Measurements from ENCODE around the gene IFT20.
A peak's percentile ranks its signal among the peaks of the same experiment; 100 is the strongest.

IFT20 gene

DNA sequence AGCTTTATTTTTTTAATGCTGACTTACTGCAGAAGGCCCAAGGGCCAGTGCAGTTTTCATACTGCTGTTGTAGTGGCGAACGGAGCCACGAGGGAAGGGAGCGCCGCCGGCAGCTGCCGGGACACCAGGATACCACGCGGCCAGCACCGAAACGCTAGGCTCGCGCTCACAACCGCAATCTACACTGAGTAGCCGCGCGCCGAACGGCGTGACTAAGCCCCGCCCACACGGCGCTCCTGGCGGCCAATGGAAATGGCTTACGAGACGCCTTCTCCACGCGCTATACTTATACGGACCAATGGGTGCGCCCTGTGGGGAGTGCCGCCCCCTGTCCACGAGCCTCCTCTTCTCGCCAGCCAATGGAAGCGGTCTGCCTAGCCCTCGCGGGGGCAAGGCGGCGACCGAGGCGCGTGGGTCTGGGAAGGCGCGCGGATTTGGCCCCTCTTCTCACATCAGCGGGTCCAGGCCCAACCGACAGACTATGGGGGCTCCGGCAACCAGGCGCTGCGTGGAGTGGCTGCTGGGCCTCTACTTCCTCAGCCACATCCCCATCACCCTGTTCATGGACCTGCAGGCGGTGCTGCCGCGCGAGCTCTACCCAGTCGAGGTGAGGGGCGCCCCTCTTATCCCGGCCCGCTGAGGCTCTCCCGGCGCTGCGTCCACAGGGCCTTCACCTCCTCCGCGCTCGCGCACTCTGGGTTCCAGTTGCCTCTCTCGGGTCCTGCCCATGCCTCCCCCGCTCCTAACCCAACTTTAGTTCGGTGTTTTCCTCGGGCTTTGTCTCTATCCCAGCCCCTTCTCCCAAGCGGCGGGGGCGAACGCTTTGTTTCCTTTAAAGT lies 16.3 kb downstream of the IFT20 start, which contains the start of gene TMEM97:
TMEM97 (plus strand) TSS at position 442 of the 839 bp plus-strand sequence; CDS start at position 482, 40 bp downstream.
- H3K79me2 ChIP-seq (ENCODE audit: insufficient read depth, low read length) = peaks cover 46% of the 10 kb centered on the region
- H3K27ac ChIP-seq (ENCODE audit: low read depth, low read length, poor library complexity, severe bottlenecking) = peak within 1 kb of the TSS; percentile 59
- no peaks in the 10 kb centered on the region for H3K27me3 ChIP-seq (ENCODE audit: insufficient read depth, low read length)
- no peaks in the 10 kb centered on the region for H3F3A ChIP-seq (ENCODE audit: insufficient read depth, low read length)
- H3K9me3 ChIP-seq (ENCODE audit: low read length) = no peaks in the 10 kb centered on the region
- H3K9me2 ChIP-seq (ENCODE audit: low read depth, low read length) = no peaks in the 10 kb centered on the region
- peak within 1 kb of the TSS; percentile 97 for H3K9ac ChIP-seq (ENCODE audit: low read length)
- no peak for TF ChIP-seq EZH2 (IDR thresholded peaks at IDR 0.05; ENCODE audit: borderline replicate concordance, low read length)
- TF ChIP-seq, protein P1, sequence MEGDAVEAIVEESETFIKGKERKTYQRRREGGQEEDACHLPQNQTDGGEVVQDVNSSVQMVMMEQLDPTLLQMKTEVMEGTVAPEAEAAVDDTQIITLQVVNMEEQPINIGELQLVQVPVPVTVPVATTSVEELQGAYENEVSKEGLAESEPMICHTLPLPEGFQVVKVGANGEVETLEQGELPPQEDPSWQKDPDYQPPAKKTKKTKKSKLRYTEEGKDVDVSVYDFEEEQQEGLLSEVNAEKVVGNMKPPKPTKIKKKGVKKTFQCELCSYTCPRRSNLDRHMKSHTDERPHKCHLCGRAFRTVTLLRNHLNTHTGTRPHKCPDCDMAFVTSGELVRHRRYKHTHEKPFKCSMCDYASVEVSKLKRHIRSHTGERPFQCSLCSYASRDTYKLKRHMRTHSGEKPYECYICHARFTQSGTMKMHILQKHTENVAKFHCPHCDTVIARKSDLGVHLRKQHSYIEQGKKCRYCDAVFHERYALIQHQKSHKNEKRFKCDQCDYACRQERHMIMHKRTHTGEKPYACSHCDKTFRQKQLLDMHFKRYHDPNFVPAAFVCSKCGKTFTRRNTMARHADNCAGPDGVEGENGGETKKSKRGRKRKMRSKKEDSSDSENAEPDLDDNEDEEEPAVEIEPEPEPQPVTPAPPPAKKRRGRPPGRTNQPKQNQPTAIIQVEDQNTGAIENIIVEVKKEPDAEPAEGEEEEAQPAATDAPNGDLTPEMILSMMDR (IDR thresholded peaks at IDR 0.05; ENCODE audit: low read length) = peak; percentile 8; the same call in 1 of the 2 replicates
- H4K20me1 ChIP-seq (ENCODE audit: insufficient read depth, low read length) = no peaks in the 10 kb centered on the region
- no peak within 1 kb of the TSS for H2AFZ ChIP-seq (ENCODE audit: low read length)
- peaks cover 36% of the 10 kb centered on the region for H3K4me1 ChIP-seq (ENCODE audit: insufficient read depth, low read length, severe bottlenecking)
- peak within 1 kb of the TSS; percentile 87 for H3K4me3 ChIP-seq (ENCODE audit: low read depth, low read length, poor library complexity, severe bottlenecking)
- peak within 1 kb of the TSS; percentile 86 for H3K4me2 ChIP-seq (ENCODE audit: low read length)
- peaks cover 20% of the 10 kb centered on the region; the same call in 1 of the 2 replicates for H3K36me3 ChIP-seq (ENCODE audit: insufficient read depth, low read length)

DNA sequence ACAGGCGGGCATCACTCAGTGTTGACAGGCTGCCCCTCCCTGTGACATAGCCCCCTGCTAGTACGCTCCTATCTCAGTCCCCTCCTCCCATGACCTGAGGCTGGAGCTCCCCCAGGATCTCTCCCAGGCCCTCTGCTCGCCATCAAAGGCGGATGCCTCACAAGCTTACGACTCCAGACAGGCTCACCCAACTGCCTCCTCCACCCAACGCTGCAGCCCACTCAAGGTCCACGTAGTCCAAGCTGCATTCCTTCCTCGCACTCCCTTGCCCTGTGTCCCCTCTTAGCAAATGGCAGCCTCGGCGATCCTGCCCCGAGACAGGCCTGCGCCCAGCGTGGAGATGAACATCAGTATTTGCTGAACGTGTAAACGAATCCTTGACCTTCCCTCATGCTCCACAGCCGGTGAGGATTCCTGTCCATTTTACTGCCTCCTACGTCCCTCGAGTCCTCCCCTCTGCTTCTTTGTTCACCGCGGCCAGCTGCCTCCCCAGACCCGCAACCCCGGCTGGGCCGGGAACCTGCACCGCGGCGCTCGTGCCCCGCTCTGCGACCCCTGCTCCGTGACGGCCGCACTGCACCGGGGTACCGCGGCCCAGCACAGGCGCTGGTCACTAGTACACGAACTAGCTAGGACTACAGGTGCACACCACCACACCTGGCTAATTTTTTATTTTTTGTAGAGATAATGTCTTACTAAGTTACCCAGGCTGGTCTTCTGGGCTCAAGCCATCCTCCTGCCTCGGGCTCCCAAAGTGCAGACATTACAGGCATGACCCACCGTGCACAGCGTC lies 17.1 kb downstream of the IFT20 start:
- peaks cover 36% of the 10 kb centered on the region for H3K4me1 ChIP-seq (ENCODE audit: insufficient read depth, low read length, severe bottlenecking)
- peak overlapping the region; percentile 47 for H3K27ac ChIP-seq (ENCODE audit: low read depth, low read length, poor library complexity, severe bottlenecking)
- peak overlapping the region; percentile 86 for H3K4me2 ChIP-seq (ENCODE audit: low read length)
- peaks cover 40% of the 10 kb centered on the region for H3K79me2 ChIP-seq (ENCODE audit: insufficient read depth, low read length)
- no peak overlapping the region for H2AFZ ChIP-seq (ENCODE audit: low read length)
- no peaks in the 10 kb centered on the region for H4K20me1 ChIP-seq (ENCODE audit: insufficient read depth, low read length)
- H3K9ac ChIP-seq (ENCODE audit: low read length) = peak overlapping the region; percentile 85
- TF ChIP-seq EZH2 (IDR thresholded peaks at IDR 0.05; ENCODE audit: borderline replicate concordance, low read length) = no peak
- TF ChIP-seq, protein P1 (IDR thresholded peaks at IDR 0.05; ENCODE audit: low read length) = no peak
- H3K27me3 ChIP-seq (ENCODE audit: insufficient read depth, low read length) = no peaks in the 10 kb centered on the region
- no peaks in the 10 kb centered on the region for H3K9me3 ChIP-seq (ENCODE audit: low read length)
- peak overlapping the region; percentile 87 for H3K4me3 ChIP-seq (ENCODE audit: low read depth, low read length, poor library complexity, severe bottlenecking)
- H3K9me2 ChIP-seq (ENCODE audit: low read depth, low read length) = no peaks in the 10 kb centered on the region
- peaks cover 20% of the 10 kb centered on the region; the same call in 1 of the 2 replicates for H3K36me3 ChIP-seq (ENCODE audit: insufficient read depth, low read length)
- no peaks in the 10 kb centered on the region for H3F3A ChIP-seq (ENCODE audit: insufficient read depth, low read length)

DNA sequence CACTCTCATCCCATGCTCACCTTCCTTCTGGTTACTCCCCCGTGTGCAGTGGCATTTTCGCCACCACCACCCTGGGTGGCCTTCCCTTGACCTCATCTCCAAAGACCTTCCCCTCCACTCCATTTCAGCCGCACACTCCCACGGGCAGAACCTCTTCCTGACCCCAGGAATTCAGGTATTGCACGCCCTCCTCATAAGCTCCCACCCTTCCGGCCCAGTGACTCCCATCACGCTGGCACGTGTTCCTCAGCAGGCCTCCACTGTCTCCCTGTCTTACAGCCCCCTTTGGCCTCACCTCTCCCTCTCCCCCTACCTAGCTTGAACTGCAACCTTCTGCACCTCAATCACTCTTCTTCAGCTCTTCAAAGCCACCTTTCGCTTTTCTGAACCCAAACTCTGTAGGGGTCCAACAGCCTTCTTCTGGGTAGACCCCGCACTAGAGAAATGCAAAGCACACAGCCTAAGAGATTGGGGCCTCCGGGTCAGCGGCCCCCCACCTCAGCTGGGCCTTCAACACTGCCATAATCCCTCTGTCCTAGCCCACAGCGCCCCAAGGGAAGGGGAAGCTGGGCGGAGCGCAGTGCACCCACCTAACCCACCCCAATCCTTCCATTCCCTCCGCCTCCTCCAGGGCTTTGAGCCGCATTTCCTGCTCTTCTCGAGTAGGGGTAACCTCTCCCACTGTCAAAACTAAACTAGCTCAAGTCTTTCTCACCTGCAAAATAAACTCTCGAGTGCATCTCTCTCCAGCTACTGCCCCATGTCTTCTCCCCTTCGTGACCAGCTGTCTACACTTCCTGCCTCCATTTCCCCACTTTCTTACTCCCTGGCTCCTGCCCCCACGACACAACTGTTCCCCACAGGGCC lies 17.9 kb downstream of the IFT20 start:
- Histone ChIP-seq H3K9ac (ENCODE audit: low read length) (peak overlapping the region; percentile 85), H3F3A (ENCODE audit: insufficient read depth, low read length) (no peaks in the 10 kb centered on the region), H3K9me2 (ENCODE audit: low read depth, low read length) (no peaks in the 10 kb centered on the region), H3K9me3 (ENCODE audit: low read length) (no peaks in the 10 kb centered on the region), H3K79me2 (ENCODE audit: insufficient read depth, low read length) (peaks cover 32% of the 10 kb centered on the region), H3K4me3 (ENCODE audit: low read depth, low read length, poor library complexity, severe bottlenecking) (peak overlapping the region; percentile 87), H3K4me2 (ENCODE audit: low read length) (peak overlapping the region; percentile 86), H3K4me1 (ENCODE audit: insufficient read depth, low read length, severe bottlenecking) (peaks cover 36% of the 10 kb centered on the region), H3K27ac (ENCODE audit: low read depth, low read length, poor library complexity, severe bottlenecking) (no peak overlapping the region), H3K27me3 (ENCODE audit: insufficient read depth, low read length) (no peaks in the 10 kb centered on the region), H3K36me3 (ENCODE audit: insufficient read depth, low read length) (peaks cover 16% of the 10 kb centered on the region; the same call in 1 of the 2 replicates), H2AFZ (ENCODE audit: low read length) (no peak overlapping the region), H4K20me1 (ENCODE audit: insufficient read depth, low read length) (no peaks in the 10 kb centered on the region)
- TF ChIP-seq EZH2 (IDR thresholded peaks at IDR 0.05; ENCODE audit: borderline replicate concordance, low read length) = no peak

Data from OCI-LY1 (cell line).